ENCODE measurements around the gene ZFP92. TPM values are rescaled to one million over a fixed set of nuclear protein-coding genes. Genes with fewer than 3 reads are reported as not detected.

The ZFP92 gene
- total RNA-seq, 1 donor from 2014 or later, result 0.96 TPM

DNA sequence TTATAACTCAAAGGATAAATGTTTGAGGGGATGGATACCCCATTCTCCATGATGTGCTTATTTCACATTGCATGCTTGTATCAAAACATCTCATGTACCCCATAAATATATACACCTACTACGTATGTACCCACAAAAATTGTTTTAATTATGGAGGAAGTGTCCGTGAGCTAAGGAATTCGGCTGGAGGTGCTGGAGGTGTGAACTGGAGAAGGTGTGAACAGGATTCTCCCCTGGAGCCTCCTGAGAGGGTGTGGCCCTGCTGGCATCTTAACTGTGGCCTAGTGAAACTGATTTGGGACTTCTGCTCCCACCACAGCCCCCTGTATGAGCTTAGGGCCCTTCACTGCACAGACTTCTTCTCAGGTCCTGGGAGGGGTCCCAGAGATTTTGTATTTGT lies 33.5 kb upstream of the ZFP92 start:
- Histone ChIP-seq H3K36me3 (no peaks in the 10 kb centered on the region), H3K27ac (no peak overlapping the region), H3K4me3 (no peak overlapping the region), H3K9me3 (peaks cover 0 to 9% of the 10 kb centered on the region in 2 donors), H3K4me1 (no peaks in the 10 kb centered on the region), H3K27me3 (no peaks in the 10 kb centered on the region)
- TF ChIP-seq CTCF (IDR thresholded peaks at IDR 0.05), result no peak
- DNase-seq (ENCODE audit: low spot score in 2 of 2), result no peak
- intact Hi-C loops (cut with DNase I), result no loop called here

DNA sequence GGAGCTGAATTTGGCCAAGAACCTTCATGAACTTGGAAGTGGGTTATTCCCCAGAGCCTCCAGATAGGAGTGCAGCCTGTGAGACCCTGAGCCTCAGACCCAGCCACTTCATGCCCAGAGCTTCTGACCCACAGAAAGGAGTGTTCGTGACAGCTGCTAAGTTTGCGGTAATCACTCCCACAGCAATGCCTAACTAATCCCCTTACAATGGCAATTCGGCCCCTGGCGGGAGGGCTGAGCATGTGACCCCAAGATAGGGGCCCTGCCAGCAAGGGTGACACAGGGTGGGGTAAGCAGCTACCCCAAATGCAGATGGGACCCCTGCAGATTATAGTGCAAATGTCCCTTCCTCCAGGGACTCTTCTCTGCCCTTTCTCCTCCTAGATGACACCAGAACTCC lies 32.7 kb upstream of the ZFP92 start:
- no peak for TF ChIP-seq CTCF (IDR thresholded peaks at IDR 0.05)
- Histone ChIP-seq H3K4me1 (no peaks in the 10 kb centered on the region), H3K4me3 (no peak overlapping the region), H3K36me3 (no peaks in the 10 kb centered on the region), H3K9me3 (peaks cover 0 to 9% of the 10 kb centered on the region in 2 donors), H3K27me3 (no peaks in the 10 kb centered on the region), H3K27ac (no peak overlapping the region)
- DNase-seq (ENCODE audit: low spot score in 2 of 2), result no peak
- intact Hi-C loops (cut with DNase I), result no loop called here

DNA sequence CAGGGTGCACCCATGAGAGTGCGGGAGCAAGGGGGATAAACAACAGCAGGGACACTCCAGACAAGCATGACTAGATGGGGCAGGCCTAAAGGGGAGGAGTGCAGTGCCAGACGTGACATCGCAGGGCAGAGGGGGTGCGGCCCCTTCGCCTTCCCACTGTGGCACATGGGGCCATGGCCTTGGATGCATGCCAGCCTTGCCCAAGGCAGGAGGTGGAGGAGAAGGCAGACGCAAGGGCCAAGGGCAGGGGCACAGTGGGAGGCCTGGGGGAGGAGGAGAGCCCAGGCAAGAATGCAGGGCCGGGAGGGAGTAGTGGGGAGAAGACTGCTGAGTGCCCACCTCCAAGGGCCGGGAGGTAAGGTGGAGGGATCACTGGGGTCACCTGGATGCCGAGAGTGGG lies 31.8 kb upstream of the ZFP92 start:
- H3K27ac ChIP-seq, result no peak overlapping the region

DNA sequence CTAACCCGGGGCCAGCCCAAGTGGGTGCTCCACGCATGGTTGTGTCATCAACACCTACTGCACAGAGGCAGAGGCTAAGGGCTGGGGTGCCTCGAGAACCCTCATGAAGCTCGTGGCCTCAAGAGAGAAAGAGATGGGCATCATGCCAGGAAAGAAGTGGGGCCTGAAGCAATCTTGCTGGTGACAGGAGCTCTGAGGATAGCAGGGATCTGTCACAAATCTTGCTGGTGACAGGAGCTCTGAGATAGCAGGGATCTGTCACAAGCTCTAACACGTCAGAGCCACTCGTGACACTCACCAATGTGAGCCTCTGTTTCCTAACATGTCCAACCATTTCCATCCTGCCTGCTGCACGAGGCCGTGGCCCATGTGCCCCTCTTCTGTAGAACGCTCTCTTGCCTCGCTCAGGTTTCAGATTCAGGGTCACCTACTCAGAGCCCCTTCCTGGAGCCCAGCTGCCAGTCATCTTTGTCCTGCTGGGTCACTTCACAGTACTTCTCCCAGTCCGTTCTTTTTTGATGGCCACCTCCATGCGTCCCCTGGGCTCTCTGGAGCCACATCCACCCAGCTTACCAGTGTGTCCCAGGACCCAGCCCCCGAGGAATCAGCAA lies 31.2 kb upstream of the ZFP92 start:
- no peaks in the 10 kb centered on the region for H3K27me3 ChIP-seq
- H3K9me3 ChIP-seq, result peaks cover 0 to 9% of the 10 kb centered on the region in 2 donors
- H3K36me3 ChIP-seq, result no peaks in the 10 kb centered on the region
- no peak overlapping the region for H3K27ac ChIP-seq
- no peak for TF ChIP-seq CTCF (IDR thresholded peaks at IDR 0.05)
- no peak for DNase-seq (ENCODE audit: low spot score in 2 of 2)
- no peaks in the 10 kb centered on the region for H3K4me1 ChIP-seq
- no peak overlapping the region for H3K4me3 ChIP-seq
- intact Hi-C loops (cut with DNase I), result no loop called here

More for the DNA sequence above, 31.8 kb upstream of the ZFP92 start:
- intact Hi-C loops (cut with DNase I), result no loop called here
- H3K9me3 ChIP-seq, result peaks cover 0 to 9% of the 10 kb centered on the region in 2 donors
- no peaks in the 10 kb centered on the region for H3K36me3 ChIP-seq
- no peak overlapping the region for H3K4me3 ChIP-seq
- no peak for DNase-seq (ENCODE audit: low spot score in 2 of 2)
- no peak for TF ChIP-seq CTCF (IDR thresholded peaks at IDR 0.05)
- H3K27me3 ChIP-seq, result no peaks in the 10 kb centered on the region
- H3K4me1 ChIP-seq, result no peaks in the 10 kb centered on the region

DNA sequence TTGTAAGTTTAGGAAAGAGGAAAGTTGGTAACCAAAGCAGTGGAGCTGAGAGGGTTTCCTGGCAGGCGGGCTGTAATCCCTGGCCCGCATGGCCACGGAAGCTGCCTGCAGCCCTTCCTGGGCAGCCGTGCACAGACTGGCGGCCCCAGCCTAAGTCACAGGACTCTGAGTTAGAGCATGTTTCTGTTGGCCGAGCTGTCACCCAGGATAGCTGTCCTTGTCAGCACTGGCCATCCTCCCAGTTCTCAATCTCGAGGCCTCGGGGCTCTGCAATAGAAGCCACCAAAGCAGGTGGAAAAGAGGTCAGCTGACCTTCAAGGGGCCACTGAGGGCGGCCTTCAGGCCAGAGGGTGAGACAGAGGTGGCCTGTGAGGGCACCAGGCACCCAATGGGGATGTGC lies 30.6 kb upstream of the ZFP92 start:
- no peak overlapping the region for H3K4me3 ChIP-seq
- H3K27ac ChIP-seq, result no peak overlapping the region
- no peaks in the 10 kb centered on the region for H3K4me1 ChIP-seq
- no peak for TF ChIP-seq CTCF (IDR thresholded peaks at IDR 0.05)
- DNase-seq (ENCODE audit: low spot score in 2 of 2), result no peak
- H3K9me3 ChIP-seq, result peaks cover 0 to 9% of the 10 kb centered on the region in 2 donors
- intact Hi-C loops (cut with DNase I), result no loop called here
- H3K36me3 ChIP-seq, result no peaks in the 10 kb centered on the region
- no peaks in the 10 kb centered on the region for H3K27me3 ChIP-seq
